Stimulated activated naive B cell treated with anti-CD40 and anti-IgM and Interleukin-4, amounts not matched to agents 10 μg/mL and 1 μg/mL and 100 μg/mL, for 72 hours (primary cell): ENCODE data around the gene CXCL12.

Source experiments
- ATAC-seq, 2 donors: fragments of 150-1000 bp; cut with Tn5 transposase; replicated peaks; 2 replicates each; pipeline ENCODE4 v1.10.0; 2021; ENCODE audit warnings: moderate library complexity in 1 of 2
- DNase-seq: peaks from one replicate; pipeline ENCODE4 v3.0.0; 2021
- H3K27ac Mint-ChIP-seq: one replicate; pipeline ENCODE4 v1.8.0; 2022; ENCODE audit warnings: mild to moderate bottlenecking, mixed read lengths
- H3K27me3 Mint-ChIP-seq, 2 donors: one replicate each; pipeline ENCODE4 v1.8.0; 2022; ENCODE audit warnings: mixed read lengths in 2 of 2
- H3K36me3 Mint-ChIP-seq, 2 donors: one replicate each; pipeline ENCODE4 v1.8.0; 2022; ENCODE audit warnings: mixed read lengths in 2 of 2, mild to moderate bottlenecking in 1 of 2
- H3K4me1 Mint-ChIP-seq, 2 donors: one replicate each; pipeline ENCODE4 v1.8.0; 2022; ENCODE audit warnings: mixed read lengths in 2 of 2, mild to moderate bottlenecking in 1 of 2
- H3K4me3 Mint-ChIP-seq, 2 donors: one replicate each; pipeline ENCODE4 v1.8.0; 2022; ENCODE audit warnings: mild to moderate bottlenecking in 2 of 2, mixed read lengths in 2 of 2, moderate library complexity in 1 of 2
- H3K9me3 Mint-ChIP-seq, 2 donors: one replicate each; pipeline ENCODE4 v1.8.0; 2022; ENCODE audit warnings: mixed read lengths in 2 of 2, mild to moderate bottlenecking in 1 of 2

Gene CXCL12

GRCh38 chr10:44372181-44372580, 12.7 kb downstream of the CXCL12 start:
- Mint-ChIP-seq H3K4me3 (no peak overlapping the region), H3K27ac (no peak overlapping the region), H3K27me3 (no peaks in the 10 kb centered on the region), H3K4me1 (no peaks in the 10 kb centered on the region), H3K9me3 (peaks cover 0 to 4% of the 10 kb centered on the region in 2 donors), H3K36me3 (no peaks in the 10 kb centered on the region)
- DNase-seq (no peak), ATAC-seq (no peak)

GRCh38 chr10:44370731-44371248, 14.1 kb downstream of the CXCL12 start:
- H3K9me3 Mint-ChIP-seq: peaks cover 1 to 4% of the 10 kb centered on the region in 2 donors

GRCh38 chr10:44369854-44370253, 15.0 kb downstream of the CXCL12 start:
- ATAC-seq (no peak), DNase-seq (no peak)
- Mint-ChIP-seq H3K4me1 (no peaks in the 10 kb centered on the region), H3K36me3 (no peaks in the 10 kb centered on the region), H3K4me3 (no peak overlapping the region), H3K27me3 (no peaks in the 10 kb centered on the region), H3K27ac (no peak overlapping the region), H3K9me3 (peaks cover 2 to 4% of the 10 kb centered on the region in 2 donors)

More at GRCh38 chr10:44370731-44371248, 14.1 kb downstream of the CXCL12 start:
- no peaks in the 10 kb centered on the region for H3K27me3 Mint-ChIP-seq
- ATAC-seq (no peak), DNase-seq (no peak)
- no peaks in the 10 kb centered on the region for H3K36me3 Mint-ChIP-seq
- H3K4me1 Mint-ChIP-seq: no peaks in the 10 kb centered on the region
- no peak overlapping the region for H3K4me3 Mint-ChIP-seq
- no peak overlapping the region for H3K27ac Mint-ChIP-seq

GRCh38 chr10:44369296-44369695, 15.6 kb downstream of the CXCL12 start:
- Mint-ChIP-seq H3K4me3 (no peak overlapping the region), H3K27me3 (peaks cover 1% of the 10 kb centered on the region in 2 donors), H3K36me3 (no peaks in the 10 kb centered on the region), H3K27ac (no peak overlapping the region), H3K4me1 (no peaks in the 10 kb centered on the region), H3K9me3 (peaks cover 2 to 4% of the 10 kb centered on the region in 2 donors)
- ATAC-seq (no peak), DNase-seq (no peak)

GRCh38 chr10:44368637-44369036, 16.3 kb downstream of the CXCL12 start:
- Mint-ChIP-seq H3K9me3 (peaks cover 2 to 4% of the 10 kb centered on the region in 2 donors), H3K4me1 (no peaks in the 10 kb centered on the region), H3K27ac (no peak overlapping the region), H3K27me3 (peaks cover 4 to 7% of the 10 kb centered on the region in 2 donors), H3K36me3 (no peaks in the 10 kb centered on the region), H3K4me3 (no peak overlapping the region)
- no peak for DNase-seq
- ATAC-seq: no peak

- DNase-seq (no peak), ATAC-seq (no peak)
- Mint-ChIP-seq H3K9me3 (peaks cover 2 to 4% of the 10 kb centered on the region in 2 donors), H3K27ac (no peak overlapping the region), H3K4me3 (no peak overlapping the region), H3K4me1 (no peaks in the 10 kb centered on the region), H3K27me3 (peaks cover 4 to 7% of the 10 kb centered on the region in 2 donors), H3K36me3 (no peaks in the 10 kb centered on the region)
Measured at GRCh38 chr10:44366941-44367630, 17.8 kb downstream of the CXCL12 start.

GRCh38 chr10:44364566-44364965, 20.3 kb downstream of the CXCL12 start:
- Mint-ChIP-seq H3K27me3 (peaks cover 4 to 7% of the 10 kb centered on the region in 2 donors), H3K4me1 (no peaks in the 10 kb centered on the region), H3K4me3 (no peak overlapping the region), H3K9me3 (peaks cover 2 to 4% of the 10 kb centered on the region in 2 donors), H3K36me3 (no peaks in the 10 kb centered on the region), H3K27ac (no peak overlapping the region)
- DNase-seq (no peak), ATAC-seq (no peak)

GRCh38 chr10:44363716-44364115, 21.2 kb downstream of the CXCL12 start:
- H3K27me3 Mint-ChIP-seq: peaks cover 4 to 7% of the 10 kb centered on the region in 2 donors
- peaks cover 0 to 2% of the 10 kb centered on the region in 2 donors for H3K9me3 Mint-ChIP-seq
- ATAC-seq: no peak
- H3K4me3 Mint-ChIP-seq: no peak overlapping the region
- no peak overlapping the region for H3K27ac Mint-ChIP-seq
- no peak for DNase-seq
- H3K4me1 Mint-ChIP-seq: no peaks in the 10 kb centered on the region
- no peaks in the 10 kb centered on the region for H3K36me3 Mint-ChIP-seq

- ATAC-seq: no peak
- Mint-ChIP-seq H3K9me3 (peaks cover 0 to 2% of the 10 kb centered on the region in 2 donors), H3K27ac (no peak overlapping the region), H3K27me3 (peaks cover 7 to 8% of the 10 kb centered on the region in 2 donors), H3K4me1 (no peaks in the 10 kb centered on the region), H3K36me3 (no peaks in the 10 kb centered on the region), H3K4me3 (no peak overlapping the region)
- no peak for DNase-seq
Measured at GRCh38 chr10:44362866-44363711, 21.8 kb downstream of the CXCL12 start.

GRCh38 chr10:44361109-44361508, 23.8 kb downstream of the CXCL12 start:
- no peaks in the 10 kb centered on the region for H3K4me1 Mint-ChIP-seq
- DNase-seq: no peak
- H3K4me3 Mint-ChIP-seq: no peak overlapping the region
- peaks cover 0 to 2% of the 10 kb centered on the region in 2 donors for H3K9me3 Mint-ChIP-seq
- no peaks in the 10 kb centered on the region for H3K36me3 Mint-ChIP-seq
- H3K27ac Mint-ChIP-seq: no peak overlapping the region
- ATAC-seq: no peak
- H3K27me3 Mint-ChIP-seq: peaks cover 7 to 9% of the 10 kb centered on the region in 2 donors

GRCh38 chr10:44358080-44358771, 26.7 kb downstream of the CXCL12 start:
- Mint-ChIP-seq H3K36me3 (no peaks in the 10 kb centered on the region), H3K9me3 (no peaks in the 10 kb centered on the region)
- no peak for ATAC-seq

GRCh38 chr10:44357023-44357540, 27.8 kb downstream of the CXCL12 start:
- ATAC-seq: no peak
- Mint-ChIP-seq H3K27ac (no peak overlapping the region), H3K36me3 (no peaks in the 10 kb centered on the region), H3K4me3 (no peak overlapping the region), H3K4me1 (no peaks in the 10 kb centered on the region), H3K27me3 (peaks cover 0 to 10% of the 10 kb centered on the region in 2 donors), H3K9me3 (no peaks in the 10 kb centered on the region)
- DNase-seq: no peak

More at GRCh38 chr10:44358080-44358771, 26.7 kb downstream of the CXCL12 start:
- Mint-ChIP-seq H3K27ac (no peak overlapping the region), H3K4me1 (no peaks in the 10 kb centered on the region), H3K27me3 (peaks cover 0 to 5% of the 10 kb centered on the region in 2 donors), H3K4me3 (no peak overlapping the region)
- no peak for DNase-seq

GRCh38 chr10:44356139-44357022, 28.5 kb downstream of the CXCL12 start:
- ATAC-seq (no peak), DNase-seq (no peak)
- H3K9me3 Mint-ChIP-seq: no peaks in the 10 kb centered on the region
- H3K4me3 Mint-ChIP-seq: no peak overlapping the region
- H3K36me3 Mint-ChIP-seq: no peaks in the 10 kb centered on the region
- no peaks in the 10 kb centered on the region for H3K4me1 Mint-ChIP-seq
- peaks cover 0 to 10% of the 10 kb centered on the region in 2 donors for H3K27me3 Mint-ChIP-seq
- H3K27ac Mint-ChIP-seq: no peak overlapping the region
